HT-29 (cell line): ENCODE results near the gene TMEM184B. TPM values are rescaled to one million over a fixed set of nuclear protein-coding genes. Genes with fewer than 3 reads are reported as not detected.

Experiments used
- DNase-seq: peaks from one replicate; pipeline ENCODE4 v3.0.0-alpha.2; 2015; ENCODE audit warnings: low spot score
- total RNA-seq: library from RNA; depleted of rRNA; stranded (reverse); fragments of >200 nt; shearing (Covaris generic); gene quantifications from 2 replicates; pipeline ENCODE4 v1.2.3, GENCODE V29; 2014

Gene TMEM184B
- total RNA-seq, 1 experiment from 2014 or later, result 30.7 TPM

DNA sequence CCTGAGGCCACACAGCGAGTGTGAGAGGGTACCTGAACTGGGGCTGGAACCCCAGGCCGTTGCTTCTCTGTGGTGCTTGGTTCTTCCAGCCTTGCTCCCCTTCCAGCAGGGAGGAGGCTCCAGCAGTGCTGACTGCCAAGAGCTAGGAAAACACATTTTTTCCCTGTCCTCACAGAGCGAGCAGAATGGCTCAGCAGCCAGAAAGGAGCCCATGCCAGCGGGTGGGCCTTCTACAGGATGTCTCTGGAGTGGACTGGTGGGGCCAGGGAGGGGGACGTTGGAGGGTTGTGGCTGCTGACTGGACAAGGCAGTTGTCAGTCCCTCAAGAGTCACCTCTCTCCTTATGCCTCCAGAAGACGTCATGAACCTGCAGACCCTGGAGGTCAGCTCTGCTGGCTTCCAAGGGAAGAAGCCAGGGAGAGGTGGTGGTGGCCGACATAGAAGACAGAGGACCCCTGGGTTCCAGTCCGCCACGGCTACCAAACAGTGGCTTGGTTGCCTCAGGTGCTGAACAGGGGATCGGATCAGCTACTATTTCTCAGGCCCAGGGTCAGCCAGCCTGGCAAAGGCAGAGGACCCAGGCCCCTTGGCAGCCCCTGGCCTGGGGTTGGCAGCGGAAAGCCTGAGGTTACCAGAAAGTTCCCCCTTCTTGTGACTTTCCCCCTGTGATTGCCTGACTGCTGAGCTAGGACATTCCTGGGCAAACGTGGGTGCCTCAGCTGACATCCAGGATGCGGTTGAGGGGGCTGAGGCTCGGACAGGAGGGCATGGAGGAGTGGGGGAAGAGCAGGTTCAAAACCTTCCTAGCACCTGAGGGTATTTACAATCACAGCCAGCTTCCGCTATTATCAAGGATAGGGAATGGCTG, 67.3 kb downstream of the TMEM184B start:
- no peak for DNase-seq

DNA sequence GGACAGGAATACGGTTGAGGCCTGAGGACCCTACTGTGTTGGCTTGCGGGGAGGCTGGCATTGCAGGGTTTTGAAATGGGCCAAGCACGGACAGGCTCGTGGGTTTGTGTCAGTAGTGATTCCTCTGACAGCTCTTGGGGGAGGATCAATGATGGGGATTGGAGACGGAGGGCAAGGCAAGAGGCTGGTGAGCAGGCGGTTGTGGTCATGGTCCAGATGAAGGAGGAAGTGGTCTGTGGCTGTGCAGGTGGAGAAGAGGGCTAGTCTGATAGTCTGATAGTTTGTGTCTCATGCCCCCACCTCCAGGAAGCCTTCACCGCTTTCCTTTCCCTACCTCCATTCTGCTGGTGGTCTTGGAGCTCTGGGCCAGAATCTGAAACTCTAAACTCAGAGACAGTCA, 68.0 kb downstream of the TMEM184B start:
- no peak for DNase-seq

DNA sequence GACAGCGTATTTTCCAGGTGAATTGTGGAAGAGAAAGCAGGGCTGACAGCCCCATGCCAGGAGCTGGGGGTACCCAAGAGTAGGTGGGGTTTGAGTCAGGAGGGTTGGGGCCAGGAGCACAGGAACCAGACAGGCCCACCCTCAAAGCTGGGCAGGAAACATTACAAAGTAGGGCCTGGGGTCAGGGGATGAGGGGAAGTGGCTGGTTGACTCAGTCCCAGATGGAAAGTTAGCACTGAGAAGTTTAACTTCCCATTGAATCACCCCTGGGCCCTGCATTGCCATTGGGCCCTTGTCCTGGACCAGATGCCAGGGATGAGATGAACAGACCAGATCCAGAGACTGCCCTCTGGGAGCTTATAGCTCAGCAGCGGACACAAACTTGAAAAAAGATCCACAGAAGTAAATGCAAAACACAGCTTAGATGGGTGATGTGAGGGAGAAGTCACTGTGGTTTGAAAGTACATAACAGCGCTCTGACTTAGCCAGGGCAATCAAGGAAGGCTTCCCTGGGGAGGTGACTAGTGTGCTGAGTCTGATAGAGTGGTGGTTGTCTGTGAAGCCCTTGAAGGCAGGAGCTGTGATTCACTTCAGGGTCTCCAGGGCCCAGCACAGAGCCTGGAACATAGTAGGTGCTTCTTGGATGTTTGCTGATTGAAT, 68.8 kb downstream of the TMEM184B start:
- no peak for DNase-seq

DNA sequence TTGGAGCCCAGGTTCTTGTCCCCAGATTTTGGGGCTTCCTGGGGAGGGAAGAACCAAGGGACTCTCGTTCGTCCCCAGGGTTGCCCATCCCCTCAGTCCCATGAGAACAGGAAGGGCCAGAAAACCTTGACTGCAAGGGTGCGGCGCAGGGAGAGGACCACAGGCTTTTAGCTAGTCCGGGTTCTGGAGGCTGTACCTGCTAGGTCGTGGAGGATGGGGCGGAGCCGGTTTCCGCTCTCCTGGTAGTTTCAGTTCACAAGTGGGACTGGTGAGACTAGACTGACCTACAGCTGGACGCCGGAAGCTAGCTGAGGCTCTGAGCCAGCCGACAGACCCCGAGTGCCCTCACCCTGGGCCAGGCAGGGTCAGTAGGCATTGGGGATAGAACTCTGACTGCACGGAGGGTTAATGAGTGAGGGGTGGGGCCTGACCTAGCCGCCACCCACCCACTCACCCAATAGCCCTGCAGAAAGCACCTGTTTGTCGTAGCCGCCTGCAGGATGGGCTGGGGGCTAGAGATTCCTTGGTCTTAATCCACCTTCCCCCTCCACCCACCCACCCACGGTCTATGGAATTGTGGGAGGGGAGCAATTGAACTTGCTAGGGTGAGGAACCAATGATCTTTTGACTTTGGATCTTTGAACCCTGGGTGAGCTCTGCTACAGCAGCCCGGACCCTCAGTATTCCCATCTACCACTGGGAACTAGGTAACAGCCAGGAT, 69.6 kb downstream of the TMEM184B start:
- peak; percentile 74 for DNase-seq

DNA sequence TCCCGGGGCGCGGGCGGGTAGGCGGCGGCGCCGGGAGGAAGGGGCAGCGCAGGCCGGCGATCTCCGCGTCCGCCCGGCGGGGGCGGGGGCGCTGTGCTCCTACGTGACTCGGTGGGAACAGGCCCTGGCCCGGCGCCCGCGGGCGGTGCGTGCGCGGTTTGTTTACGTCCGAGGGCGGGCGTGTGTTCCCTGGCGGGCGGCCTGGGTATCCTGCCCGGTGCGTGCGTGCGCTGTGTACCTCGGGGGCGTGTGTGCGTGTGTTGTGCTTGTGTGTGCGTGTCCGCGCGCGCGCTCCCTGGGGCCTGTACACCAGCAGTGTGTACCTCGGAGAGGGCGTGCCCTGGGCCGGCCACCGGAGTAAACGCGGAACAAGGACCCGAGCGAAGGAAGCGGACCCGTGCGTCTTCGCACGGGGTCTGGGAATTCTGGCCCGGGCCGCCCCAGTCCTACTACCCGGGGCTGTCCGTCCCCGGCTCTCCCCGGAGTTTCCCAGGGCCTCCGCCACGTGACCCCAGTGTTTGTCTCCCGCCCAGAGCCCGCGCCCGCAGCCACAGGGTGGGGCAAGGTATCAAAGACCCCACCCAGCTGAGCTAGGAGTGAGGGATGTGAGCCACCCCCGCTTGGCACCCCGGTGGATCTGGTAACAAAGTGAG, 70.2 kb downstream of the TMEM184B start:
- peak; percentile 63 for DNase-seq

DNA sequence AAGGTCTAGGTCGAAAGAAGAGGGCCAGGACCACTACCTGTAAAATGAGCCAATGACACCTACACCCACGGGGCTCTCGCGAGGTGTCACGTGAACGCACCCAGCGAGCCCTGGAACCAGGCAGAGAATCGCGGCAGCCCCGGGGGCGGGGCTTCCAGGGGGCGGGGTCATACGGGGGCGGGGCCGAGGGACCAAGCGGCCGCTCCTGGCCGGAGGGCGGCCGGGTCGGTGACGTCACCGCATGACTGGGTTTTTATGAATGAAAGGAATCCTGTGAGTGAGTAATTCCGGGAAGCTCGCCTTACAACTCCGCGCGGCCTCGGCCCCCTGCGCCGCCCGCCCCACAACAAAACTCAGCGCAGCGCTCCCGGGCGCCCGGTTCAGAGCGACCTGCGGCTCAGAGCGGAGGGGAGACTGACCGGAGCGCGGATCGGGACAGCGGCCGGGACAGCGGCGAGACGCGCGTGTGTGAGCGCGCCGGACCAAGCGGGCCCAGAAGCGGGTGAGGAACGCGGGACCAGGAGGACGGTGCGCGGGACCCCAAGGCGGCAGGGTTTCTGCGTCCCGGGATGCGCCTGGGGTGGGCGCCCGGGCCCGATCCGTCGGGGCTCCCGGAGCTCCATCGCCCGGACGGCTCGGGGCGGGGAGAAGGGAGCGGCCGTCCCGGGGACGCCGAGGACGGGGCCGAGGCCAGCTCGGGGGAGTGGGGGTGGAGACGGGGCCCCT, 70.9 kb downstream of the TMEM184B start, which contains the start of gene MAFF:
Gene MAFF (plus strand): TSS at position 284 of the 726 bp plus-strand sequence. CDS start 11,860 bp downstream, outside the sequence.
- DNase-seq, result peak; percentile 91

DNA sequence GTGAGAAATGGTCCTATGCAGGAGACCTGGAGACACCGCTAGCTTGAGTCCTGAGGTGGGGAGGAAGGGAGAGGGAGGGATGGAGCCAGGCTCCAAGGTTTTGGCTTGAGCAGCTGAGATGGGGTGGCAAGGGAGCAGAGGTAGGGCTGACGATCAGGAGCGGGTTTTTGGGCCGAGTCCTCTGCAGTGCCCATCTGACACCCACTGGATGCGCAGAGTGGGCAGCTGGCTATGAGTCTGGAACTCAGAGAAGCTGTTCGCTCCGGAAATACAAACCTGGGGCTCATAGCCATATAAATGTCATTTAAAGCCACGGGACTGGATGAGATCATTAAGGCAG, 71.5 kb downstream of the TMEM184B start:
- DNase-seq, result no peak

DNA sequence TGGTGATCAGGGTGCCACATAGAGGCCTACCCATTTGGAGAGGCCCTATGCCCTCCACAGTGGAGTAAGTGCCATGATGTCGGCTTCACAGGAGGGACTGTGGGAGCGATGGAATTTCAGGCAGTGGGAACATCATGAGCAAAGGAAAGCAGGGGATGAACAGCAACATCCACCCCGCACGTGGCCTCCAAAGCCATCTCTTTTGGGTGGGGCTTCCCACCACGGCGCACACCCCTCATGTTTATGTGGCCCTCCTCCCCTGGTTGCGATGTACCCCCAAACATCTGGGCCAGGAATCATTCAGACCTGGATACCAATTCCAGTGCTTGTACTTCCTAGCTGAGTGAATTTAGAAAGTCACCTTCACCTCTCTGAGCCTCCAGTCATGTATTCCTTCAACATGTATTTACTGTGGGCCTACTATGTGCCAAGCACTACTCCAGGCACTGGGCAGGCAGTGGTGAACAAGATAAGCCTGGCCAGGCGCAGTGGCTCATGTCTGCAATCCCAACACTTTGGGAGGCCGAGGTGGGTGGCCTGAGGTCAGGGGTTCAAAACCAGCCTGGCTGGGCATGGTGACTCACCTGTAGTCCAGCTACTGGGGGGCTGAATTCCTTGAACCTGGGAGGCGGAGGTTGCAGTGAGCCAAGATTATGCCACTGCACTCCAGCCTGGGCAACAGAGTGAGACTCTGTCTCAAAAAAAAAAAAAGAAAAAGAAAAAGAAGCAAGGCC, 72.8 kb downstream of the TMEM184B start:
- DNase-seq, result no peak

DNA sequence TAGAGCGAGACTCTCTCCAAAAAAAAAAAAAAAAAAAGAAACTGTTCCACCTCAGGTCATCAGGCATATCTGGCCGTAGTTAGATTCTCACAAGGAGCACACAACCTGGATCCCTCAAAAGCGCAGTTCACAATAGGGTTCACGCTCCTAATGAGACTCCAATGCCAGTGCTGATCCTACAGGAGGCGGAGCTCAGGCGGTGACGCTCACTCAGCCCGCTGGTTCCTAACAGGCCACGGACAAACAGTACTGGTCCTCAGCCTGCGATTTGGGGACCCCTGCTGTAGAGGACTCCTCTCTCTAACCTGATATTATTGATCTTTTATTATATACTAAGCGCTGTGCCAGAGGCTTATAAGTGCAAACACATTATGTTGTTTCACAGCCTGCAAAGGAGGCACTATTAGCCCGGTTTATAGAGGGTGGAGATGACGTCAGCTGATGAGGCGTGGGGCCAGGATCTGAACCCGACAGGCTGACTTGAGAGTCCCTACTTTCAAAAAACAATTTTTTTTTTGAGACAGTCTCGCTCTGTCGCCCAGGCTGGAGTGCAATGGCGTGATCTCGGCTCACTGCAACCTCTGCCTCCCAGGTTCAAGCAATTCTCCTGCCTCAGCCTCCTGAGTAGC, 75.9 kb downstream of the TMEM184B start:
- no peak for DNase-seq

DNA sequence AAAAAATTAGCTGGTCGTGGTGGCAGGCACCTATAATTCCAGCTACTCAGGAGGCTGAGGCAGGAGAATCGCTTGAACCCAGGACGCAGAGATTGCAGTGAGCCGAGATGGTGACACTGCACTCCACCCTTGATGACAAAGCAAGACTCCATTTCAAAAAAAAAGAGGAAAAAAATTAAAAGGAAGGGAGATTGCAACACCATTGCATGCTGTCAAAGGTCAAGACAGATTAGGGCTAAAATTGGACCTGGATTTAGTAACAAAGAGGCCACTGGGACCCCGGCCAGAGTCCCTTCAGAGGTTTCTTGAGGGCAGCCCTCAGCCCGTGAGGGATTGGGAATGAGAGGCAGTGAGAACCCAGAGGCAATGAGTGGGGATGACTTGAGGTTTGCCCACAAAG, 79.2 kb downstream of the TMEM184B start:
- DNase-seq, result no peak

DNA sequence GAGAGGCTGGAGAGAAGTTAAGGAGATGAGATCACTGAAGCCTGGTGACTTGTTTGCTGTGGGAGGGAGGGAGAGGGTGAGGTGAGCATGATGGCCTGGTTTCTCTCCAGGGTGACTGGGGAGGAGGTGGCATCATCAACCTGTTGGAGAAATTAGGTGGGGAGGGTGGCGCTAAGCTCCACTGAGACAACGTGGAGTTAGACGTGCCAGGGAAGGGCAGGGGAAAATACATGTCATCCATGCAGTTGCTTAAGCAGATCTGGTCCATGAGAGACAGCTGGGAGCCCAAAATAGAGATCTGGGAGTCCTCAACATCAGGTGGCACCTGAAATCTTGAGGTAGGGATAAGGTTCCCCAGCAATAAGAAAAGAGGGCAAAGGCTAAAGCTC, 80.3 kb downstream of the TMEM184B start:
- no peak for DNase-seq

DNA sequence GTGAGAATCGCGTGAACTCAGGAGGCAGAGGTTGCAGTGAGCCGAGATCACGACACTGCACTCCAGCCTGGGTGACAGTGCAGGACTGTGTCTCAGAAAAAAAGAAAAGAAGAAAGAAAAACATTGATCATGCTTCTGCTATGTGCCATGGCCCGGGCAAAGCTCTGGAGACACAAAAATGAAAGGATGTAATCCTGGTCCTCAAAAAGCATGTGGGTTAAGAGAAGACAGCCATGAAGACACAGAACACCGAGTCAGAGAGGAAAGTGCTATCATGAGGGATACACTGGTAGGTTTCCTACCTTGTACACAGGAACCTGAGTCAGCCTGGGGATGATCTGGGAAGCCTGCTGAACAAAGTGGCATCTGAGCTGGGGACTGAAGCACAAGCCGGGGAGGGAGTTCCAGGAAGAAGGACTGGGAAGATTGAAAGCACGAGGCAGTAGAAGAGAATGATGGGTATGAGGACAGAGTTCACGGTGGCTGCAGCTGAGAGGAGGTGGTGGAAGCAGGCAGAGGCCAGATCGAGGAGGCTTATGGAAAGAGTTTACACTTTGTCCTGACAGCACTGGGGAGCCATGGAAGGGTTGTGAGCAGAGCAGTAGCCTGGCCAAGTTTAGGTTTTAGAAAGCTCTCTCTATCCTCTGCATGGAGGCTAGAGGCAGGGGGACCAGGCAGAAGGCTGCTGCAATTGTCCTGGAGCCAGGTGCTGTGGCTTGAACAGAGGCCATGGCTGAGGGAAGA, 80.9 kb downstream of the TMEM184B start:
- DNase-seq, result no peak

DNA sequence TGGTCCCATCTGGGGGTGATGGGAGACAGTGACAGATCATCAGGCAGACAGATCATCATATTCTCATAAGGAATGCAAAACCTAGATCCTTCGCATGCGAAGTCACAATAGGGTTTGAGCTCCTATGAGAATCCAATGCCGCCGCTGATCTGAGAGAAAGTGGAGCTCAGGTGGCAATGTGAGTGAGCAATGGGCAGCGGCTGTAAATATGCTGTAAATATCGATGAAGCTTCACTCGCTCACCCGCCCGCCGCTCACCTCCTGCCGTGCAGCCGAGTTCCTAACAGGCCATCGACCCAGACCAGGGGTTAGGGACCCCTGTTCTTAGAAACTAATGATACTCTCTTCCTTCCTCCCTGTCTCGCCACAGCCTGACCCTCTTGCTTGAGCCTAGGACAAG, 81.8 kb downstream of the TMEM184B start:
- DNase-seq, result no peak

DNA sequence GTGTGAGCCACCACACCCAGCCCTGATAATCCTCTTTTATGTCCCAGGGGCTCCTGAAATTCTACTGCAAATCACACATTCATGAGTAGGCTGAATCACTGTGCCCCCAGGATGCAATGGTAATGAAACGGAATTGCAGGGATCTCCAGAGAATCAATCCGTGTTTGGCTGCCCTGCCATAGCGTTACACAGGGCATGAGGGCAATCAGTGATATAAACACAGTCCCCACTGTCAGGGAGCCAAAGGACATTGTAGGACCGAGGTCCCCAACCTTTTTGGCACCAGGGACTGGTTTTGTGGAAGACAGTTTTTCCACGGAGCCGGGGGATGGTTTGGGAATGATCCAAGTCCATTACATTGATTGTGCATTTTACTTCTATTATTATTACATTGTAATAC, 82.2 kb downstream of the TMEM184B start:
- DNase-seq, result no peak

DNA sequence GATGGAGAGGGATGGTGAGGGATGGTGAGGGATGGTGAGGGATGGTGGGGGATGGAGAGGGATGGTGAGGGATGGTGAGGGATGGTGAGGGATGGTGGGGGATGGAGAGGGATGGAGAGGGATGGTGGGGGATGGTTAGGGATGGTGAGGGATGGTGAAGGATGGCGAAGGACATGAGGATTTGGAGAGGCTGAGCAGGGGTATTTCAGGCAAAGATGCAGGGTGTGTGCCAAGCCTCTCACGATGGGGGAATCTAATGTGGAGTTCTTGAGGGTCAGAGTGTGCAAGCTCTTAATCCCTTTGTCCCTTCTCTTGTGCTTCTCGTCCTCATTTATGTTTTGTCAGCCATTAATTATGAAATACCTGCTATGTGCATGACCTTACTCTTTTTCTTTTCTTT, 83.7 kb downstream of the TMEM184B start:
- no peak for DNase-seq

DNA sequence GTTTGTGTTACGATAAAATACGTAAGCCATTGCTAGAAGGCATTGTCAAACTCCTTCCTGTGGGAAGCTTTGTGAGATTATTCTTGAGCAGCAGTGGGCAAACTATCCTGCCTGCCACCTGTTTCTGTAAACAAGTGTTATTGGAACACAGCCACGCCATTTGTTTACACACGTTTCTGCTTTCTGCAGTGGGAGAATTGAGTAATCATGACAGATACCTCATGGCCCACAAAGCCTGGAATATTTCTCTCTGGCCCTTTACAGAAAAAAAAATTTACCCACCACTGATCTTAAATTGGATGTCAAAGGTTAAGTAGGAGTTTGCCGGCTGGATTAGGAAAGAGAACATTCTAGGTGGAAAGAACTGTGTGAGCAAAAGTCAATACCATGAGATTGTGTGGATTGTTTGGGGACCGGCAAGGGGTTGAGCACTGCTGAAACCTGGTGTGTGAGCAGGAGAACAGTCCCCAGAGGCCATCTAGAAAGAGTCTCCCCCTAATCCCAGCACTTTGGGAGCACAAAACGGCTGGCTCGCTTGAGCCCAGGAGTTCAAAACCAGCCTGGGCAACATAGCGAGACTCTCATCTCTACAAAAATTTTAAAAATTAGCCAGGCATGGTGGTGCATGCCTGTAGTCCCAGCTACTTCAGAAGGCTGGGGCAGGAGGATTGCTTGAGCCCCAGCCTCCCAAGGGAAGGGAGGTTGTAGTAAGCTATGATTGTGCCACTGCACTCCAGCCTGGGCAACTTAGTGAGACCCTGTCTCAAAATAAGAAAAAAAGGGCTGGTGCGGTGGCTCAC, 85.2 kb downstream of the TMEM184B start:
- no peak for DNase-seq

DNA sequence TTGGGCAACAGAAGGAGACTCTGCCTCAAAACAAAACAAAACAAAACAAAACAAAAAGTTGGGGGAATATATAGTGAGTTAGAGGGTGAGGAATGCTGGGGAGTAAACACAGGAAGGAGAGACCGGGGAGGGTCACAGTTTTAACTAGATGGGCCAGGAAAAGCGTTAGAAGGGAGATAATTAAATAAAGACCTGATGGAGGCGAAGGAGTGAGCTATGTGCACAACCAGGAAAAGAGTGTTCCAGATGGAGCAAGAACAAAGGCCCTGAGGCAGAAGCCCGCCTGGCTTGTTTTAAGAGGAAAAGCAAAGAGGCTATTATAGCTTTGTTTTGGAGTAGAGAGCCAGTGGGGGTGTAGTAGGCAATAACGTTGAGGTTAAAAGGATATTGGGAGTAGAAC, 86.4 kb downstream of the TMEM184B start:
- DNase-seq, result no peak

DNA sequence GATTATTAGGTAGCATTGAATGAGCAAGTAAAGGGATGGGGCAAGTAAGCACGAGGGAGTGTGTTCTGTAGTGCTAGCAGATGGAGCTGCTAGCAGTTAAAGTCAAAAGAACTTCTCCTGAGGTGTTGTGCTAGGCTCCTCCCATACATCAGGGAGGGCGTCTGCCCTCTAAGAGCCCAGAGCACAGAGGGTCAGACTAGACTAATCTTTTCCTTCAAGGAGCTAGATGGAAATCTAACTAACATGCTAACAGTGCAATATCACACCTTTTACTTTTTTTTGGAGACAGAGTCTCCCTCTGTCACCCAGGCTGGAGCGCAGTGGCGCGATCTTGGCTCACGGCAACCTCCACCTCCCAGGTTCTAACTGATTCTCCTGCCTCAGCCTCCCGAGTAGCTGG, 88.0 kb downstream of the TMEM184B start:
- no peak for DNase-seq
